SIG-M5 (cell line): Measurements from ENCODE around the gene USH2A.

Experiments used
- DNase-seq: peaks from one replicate; lab custom pipeline; 2025; lab: John Stamatoyannopoulos, UW

USH2A gene

GRCh38 chr1:216422821-216423520, at the start of gene USH2A:
TSS of gene USH2A (minus strand) at chr1:216423448. CDS start at chr1:216422336, 1,112 bp downstream.
- no peak for DNase-seq

- DNase-seq, result no peak
These were observed 43.0 kb upstream of the USH2A start for GRCh38 chr1:216466162-216466801.

- no peak for DNase-seq
These were observed 41.2 kb upstream of the USH2A start for GRCh38 chr1:216464489-216464888.

- no peak for DNase-seq
These were observed 39.0 kb upstream of the USH2A start for GRCh38 chr1:216462066-216462775.

GRCh38 chr1:216461466-216461865, 38.2 kb upstream of the USH2A start:
- DNase-seq, result no peak

GRCh38 chr1:216459651-216460207, 36.5 kb upstream of the USH2A start:
- no peak for DNase-seq

- DNase-seq, result no peak
These were observed 35.6 kb upstream of the USH2A start for GRCh38 chr1:216458812-216459211.

- DNase-seq, result no peak
These were observed 34.1 kb upstream of the USH2A start for GRCh38 chr1:216457356-216457755.

GRCh38 chr1:216456682-216457081, 33.4 kb upstream of the USH2A start:
- no peak for DNase-seq

- no peak for DNase-seq
These were observed 30.5 kb upstream of the USH2A start for GRCh38 chr1:216453777-216454176.

- DNase-seq, result no peak
These were observed 27.0 kb upstream of the USH2A start for GRCh38 chr1:216450227-216450626.

- no peak for DNase-seq
These were observed 24.8 kb upstream of the USH2A start for GRCh38 chr1:216448011-216448510.

- DNase-seq, result no peak
These were observed 14.4 kb upstream of the USH2A start for GRCh38 chr1:216437603-216438002.

GRCh38 chr1:216434232-216434631, 11.0 kb upstream of the USH2A start:
- no peak for DNase-seq

- no peak for DNase-seq
These were observed 9.9 kb upstream of the USH2A start for GRCh38 chr1:216433175-216433574.

GRCh38 chr1:216430744-216431143, 7.5 kb upstream of the USH2A start:
- DNase-seq, result no peak

- no peak for DNase-seq
These were observed 2.3 kb upstream of the USH2A start for GRCh38 chr1:216425577-216425976.

- DNase-seq, result no peak
These were observed 2.5 kb downstream of the USH2A start for GRCh38 chr1:216420746-216421145.

GRCh38 chr1:216420263-216420662, 3.0 kb downstream of the USH2A start:
- no peak for DNase-seq

GRCh38 chr1:216416488-216416887, 6.8 kb downstream of the USH2A start:
- DNase-seq, result no peak

- no peak for DNase-seq
These were observed 13.2 kb downstream of the USH2A start for GRCh38 chr1:216410026-216410425.

- no peak for DNase-seq
These were observed 32.3 kb downstream of the USH2A start for GRCh38 chr1:216390956-216391355.

GRCh38 chr1:216389774-216390173, 33.5 kb downstream of the USH2A start:
- no peak for DNase-seq
